Mucosa of descending colon (tissue), 3 donors: ENCODE results near the gene RELN. TPM values are rescaled to one million over a fixed set of nuclear protein-coding genes. Genes with fewer than 3 reads are reported as not detected.

Experiments
- ATAC-seq: fragments of 200-7000 bp; cut with Tn5 transposase; one replicate; pipeline ENCODE4 v1.9.1; 2020; ENCODE audit warnings: mild to moderate bottlenecking, moderate library complexity
- DNase-seq, 3 donors: peaks; one replicate each; pipeline ENCODE4 v3.0.0-alpha.2; 2020
- H3K36me3 ChIP-seq: fragments of 200-600 bp; one replicate; pipeline ENCODE4 v1.8.0; 2021; ENCODE audit warnings: low read depth, mild to moderate bottlenecking
- H3K4me1 ChIP-seq: fragments of 200-600 bp; one replicate; pipeline ENCODE4 v1.8.0; 2021; ENCODE audit warnings: low read depth, mild to moderate bottlenecking
- H3K4me3 ChIP-seq: fragments of 200-600 bp; one replicate; pipeline ENCODE4 v1.8.0; 2021; ENCODE audit warnings: mild to moderate bottlenecking
- H3K9me3 ChIP-seq: fragments of 200-600 bp; one replicate; pipeline ENCODE4 v1.8.0; 2021; ENCODE audit warnings: mild to moderate bottlenecking
- CTCF ChIP-seq: fragments of 200-600 bp; IDR thresholded peaks from one replicate; pipeline ENCODE4 v1.8.0; 2022; ENCODE audit warnings: antibody characterized with exemption, mild to moderate bottlenecking
- intact Hi-C, 2 donors: fragments of 100-400 bp; cut with DNase I in 1 of 2; cut with micrococcal nuclease in 1 of 2; formaldehyde crosslinking; loops; one replicate each; pipeline versions ENCODE4 v1.11.0 to v1.11.1; 2022; cut with DNase I, micrococcal nuclease
- total RNA-seq, 3 donors: library from RNA; stranded (reverse); fragmentation: NEBNext Ultra II Directional in 2 of 3; extraction: Animal tissue kit (Norgen Biotek cat#: 25700) in 2 of 3; gene quantifications; one replicate each; pipeline versions ENCODE4 v1.2.1 to v1.2.4, GENCODE V29; 2021 to 2023
- donor health status: DM: no; HTN: no; CAD: no; lungs with moderate emphysema.
- donor health status: DM: no; HTN: no; CAD: no.
- donor health status: DM: no; HTN: yes; CAD: no.

The RELN gene
- total RNA-seq, 3 donors from 2014 or later, result 1.1 to 4.4 (median 2.4) TPM

GRCh38 chr7:103984050-103984449, 5.4 kb downstream of the RELN start:
- no peak for DNase-seq
- no peak for ATAC-seq
- intact Hi-C loops, result no loop called here

GRCh38 chr7:103983201-103983977, 6.1 kb downstream of the RELN start:
- no peaks in the 10 kb centered on the region for H3K36me3 ChIP-seq
- no peak for ATAC-seq
- no peaks in the 10 kb centered on the region for H3K4me1 ChIP-seq
- intact Hi-C loops, result no loop called here
- H3K9me3 ChIP-seq, result no peaks in the 10 kb centered on the region
- H3K4me3 ChIP-seq, result no peak overlapping the region
- no peak for TF ChIP-seq CTCF
- DNase-seq, result no peak

More at GRCh38 chr7:103984050-103984449, 5.4 kb downstream of the RELN start:
- Histone ChIP-seq H3K4me3 (no peak overlapping the region), H3K9me3 (no peaks in the 10 kb centered on the region), H3K36me3 (no peaks in the 10 kb centered on the region), H3K4me1 (no peaks in the 10 kb centered on the region)
- TF ChIP-seq CTCF, result no peak

GRCh38 chr7:103981003-103981423, 8.4 kb downstream of the RELN start:
- intact Hi-C loops, result no loop called here
- no peak for ATAC-seq

GRCh38 chr7:103972779-103973434, 16.6 kb downstream of the RELN start:
- H3K4me3 ChIP-seq, result no peak overlapping the region
- intact Hi-C loops, result no loop called here
- H3K4me1 ChIP-seq, result no peaks in the 10 kb centered on the region
- H3K36me3 ChIP-seq, result no peaks in the 10 kb centered on the region
- no peaks in the 10 kb centered on the region for H3K9me3 ChIP-seq
- TF ChIP-seq CTCF, result no peak
- no peak for ATAC-seq
- no peak for DNase-seq

More at GRCh38 chr7:103981003-103981423, 8.4 kb downstream of the RELN start:
- Histone ChIP-seq H3K9me3 (no peaks in the 10 kb centered on the region), H3K4me3 (no peak overlapping the region), H3K36me3 (no peaks in the 10 kb centered on the region), H3K4me1 (no peaks in the 10 kb centered on the region)
- no peak for DNase-seq
- no peak for TF ChIP-seq CTCF

- H3K36me3 ChIP-seq, result no peaks in the 10 kb centered on the region
- TF ChIP-seq CTCF, result no peak
These were observed 22.1 kb downstream of the RELN start for GRCh38 chr7:103967401-103967800.

More at GRCh38 chr7:103967401-103967800, 22.1 kb downstream of the RELN start:
- H3K9me3 ChIP-seq, result no peaks in the 10 kb centered on the region
- intact Hi-C loops, result no loop called here
- no peaks in the 10 kb centered on the region for H3K4me1 ChIP-seq
- DNase-seq (no peak), ATAC-seq (no peak)
- no peak overlapping the region for H3K4me3 ChIP-seq
